AML-193 (cell line): Measurements from ENCODE around the gene NEDD9.
A peak's percentile ranks its signal among the peaks of the same experiment; 100 is the strongest.

Experiments used
- DNase-seq, 2 experiments: peaks; one replicate each; lab custom pipeline; 2025; lab: John Stamatoyannopoulos, UW

Gene NEDD9, protein sequence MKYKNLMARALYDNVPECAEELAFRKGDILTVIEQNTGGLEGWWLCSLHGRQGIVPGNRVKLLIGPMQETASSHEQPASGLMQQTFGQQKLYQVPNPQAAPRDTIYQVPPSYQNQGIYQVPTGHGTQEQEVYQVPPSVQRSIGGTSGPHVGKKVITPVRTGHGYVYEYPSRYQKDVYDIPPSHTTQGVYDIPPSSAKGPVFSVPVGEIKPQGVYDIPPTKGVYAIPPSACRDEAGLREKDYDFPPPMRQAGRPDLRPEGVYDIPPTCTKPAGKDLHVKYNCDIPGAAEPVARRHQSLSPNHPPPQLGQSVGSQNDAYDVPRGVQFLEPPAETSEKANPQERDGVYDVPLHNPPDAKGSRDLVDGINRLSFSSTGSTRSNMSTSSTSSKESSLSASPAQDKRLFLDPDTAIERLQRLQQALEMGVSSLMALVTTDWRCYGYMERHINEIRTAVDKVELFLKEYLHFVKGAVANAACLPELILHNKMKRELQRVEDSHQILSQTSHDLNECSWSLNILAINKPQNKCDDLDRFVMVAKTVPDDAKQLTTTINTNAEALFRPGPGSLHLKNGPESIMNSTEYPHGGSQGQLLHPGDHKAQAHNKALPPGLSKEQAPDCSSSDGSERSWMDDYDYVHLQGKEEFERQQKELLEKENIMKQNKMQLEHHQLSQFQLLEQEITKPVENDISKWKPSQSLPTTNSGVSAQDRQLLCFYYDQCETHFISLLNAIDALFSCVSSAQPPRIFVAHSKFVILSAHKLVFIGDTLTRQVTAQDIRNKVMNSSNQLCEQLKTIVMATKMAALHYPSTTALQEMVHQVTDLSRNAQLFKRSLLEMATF

DNA sequence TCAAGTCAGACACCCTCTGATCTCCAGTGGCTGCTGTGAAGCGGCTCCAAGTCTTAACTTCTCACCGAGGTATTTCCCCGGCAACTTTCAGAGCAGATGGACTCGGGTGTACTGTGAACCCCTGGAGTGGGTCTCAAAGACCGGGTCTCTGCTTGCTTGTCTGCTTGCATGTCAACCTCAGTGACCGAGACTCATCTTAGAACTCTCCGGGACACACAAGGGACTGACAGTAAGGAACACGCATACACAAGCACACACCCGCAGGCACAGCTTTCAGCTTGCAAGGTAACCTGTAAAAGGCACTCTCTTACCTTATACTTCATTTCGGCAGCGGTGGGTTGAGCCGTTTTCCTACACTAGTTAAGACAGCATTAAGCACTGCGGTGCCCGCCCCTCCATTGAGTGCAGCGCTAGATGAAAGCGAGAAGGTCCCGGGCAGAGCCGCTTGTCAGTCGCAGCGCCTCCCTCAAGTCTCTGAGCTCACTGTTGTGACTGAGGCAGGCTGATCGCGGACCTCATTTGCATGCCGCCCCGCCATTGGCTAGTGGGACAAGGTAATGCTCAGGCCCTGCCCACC lies at the start of gene NEDD9:
TSS of gene NEDD9 (minus strand) at position 476 of the 577 bp plus-strand sequence. CDS start at position 323, 153 bp downstream.
- peak; percentile 97 to 99 for DNase-seq

DNA sequence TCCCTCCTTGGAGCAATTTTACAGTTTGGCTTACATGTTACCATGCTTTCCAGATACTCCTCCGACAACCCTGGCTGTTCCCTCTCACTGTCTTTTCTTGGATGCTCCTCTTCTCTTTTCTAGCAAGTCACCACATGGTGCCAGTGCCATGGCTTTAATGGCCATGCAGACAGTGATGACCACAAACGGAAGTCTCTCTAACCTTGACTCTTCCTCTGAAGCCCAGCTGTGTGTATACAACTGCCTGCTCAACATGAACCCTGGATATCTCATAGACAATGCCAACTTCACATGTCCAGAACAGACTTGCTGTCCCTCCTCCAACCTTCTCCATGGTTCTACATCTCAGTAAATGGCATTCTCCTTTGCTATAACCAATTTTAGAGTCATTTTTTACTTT lies 49.8 kb upstream of the NEDD9 start:
- DNase-seq: no peak

DNA sequence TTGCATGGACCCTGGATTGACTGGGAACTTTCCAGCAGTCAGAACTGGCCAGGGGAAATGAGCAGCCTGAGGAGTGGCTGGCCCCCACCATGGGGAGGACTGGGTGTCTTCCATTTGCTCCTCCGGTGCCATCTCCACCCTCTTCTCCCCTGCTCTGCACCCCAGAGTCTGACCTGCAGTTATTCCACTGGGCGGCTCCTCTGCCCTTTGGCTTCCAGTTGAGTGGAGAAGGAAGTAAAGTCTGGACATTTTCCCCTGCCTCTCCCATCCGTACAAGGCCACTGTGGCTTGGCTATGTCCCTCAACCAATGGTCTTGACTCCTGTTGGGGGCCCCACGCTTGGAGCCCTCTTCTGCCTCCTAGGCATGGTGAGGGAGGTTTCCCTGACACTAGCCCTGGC lies 47.9 kb upstream of the NEDD9 start:
- no peak for DNase-seq

DNA sequence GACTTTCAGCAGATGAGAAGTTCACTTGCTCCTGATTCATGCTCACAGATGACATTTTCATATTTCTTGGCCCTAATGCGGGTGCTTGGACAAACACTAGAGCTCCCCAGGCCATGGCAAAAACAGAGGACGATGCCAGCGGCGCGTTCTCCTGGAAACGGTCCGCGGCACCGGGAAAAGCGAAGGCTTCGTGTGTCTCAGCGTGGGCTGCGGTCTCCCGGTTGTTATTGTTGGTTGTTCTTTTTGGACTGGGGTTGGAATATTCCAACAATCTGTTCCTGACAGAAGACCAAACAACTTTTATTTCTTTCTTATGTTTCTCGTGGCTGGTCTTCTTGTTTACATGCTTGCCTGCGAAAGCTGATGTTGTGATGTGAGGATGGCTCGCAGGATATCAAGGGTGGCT lies 46.8 kb upstream of the NEDD9 start:
- DNase-seq: no peak

DNA sequence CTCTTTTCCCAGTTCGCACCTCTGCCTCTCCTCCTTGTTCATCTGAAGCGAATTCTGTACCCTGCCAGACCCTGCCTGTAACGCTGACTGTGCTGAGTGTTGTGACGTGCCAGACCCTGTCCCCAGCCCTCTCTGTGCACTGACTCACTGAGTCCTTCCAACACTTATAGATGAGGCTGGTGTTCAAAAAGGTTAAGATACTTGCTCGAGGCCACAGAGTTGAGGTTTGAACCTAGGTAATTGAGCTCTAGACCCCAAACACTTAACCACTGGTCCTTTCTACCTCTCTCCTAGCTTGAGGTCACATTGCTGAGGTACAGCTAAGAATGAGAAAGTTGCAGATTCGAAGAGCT lies 45.7 kb upstream of the NEDD9 start:
- no peak for DNase-seq

DNA sequence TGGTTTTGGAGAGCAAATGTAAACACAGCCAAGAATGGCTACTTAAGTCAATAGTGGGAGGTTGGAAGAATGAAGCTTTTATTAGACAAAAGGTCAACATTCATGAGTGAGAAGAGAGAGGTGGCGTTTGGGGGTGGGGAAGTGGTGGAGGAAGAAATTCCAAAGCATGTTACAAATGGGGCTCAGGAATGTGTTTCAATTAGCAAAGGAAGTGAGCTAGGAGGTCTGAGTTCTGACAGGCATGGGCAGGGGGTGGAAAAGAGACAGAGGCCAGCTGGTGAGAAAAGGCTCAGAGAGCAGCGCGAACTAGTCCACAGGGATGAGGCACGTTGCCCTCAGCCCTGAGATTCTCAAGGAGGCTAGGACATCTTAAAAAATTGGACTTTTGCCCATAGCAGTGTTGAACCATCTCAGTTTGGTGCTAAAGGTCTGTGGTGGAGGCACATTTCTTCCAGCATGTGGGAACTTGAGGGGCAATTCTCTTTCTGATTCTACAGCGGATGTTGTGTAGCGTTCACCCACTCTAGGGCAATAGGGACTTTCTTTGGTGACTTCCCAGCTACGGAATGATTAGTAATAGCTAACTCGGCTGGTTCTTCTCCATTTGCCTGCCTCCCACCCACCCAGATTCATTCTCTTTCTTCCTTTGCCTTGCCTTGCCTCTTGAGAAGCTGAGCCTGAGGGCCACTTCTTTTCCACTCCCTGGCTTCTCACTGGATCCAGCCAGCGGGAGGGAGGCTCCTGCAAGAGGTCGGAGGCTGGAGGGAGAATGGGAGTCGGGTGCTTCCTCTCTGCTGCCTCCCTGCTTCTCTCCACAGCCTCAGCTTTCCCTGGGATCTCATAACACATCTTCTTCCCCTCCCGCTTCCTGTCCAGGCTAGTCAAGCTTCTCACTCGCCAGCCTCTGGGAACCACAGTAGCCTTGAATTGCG lies 45.1 kb upstream of the NEDD9 start:
- no peak for DNase-seq

DNA sequence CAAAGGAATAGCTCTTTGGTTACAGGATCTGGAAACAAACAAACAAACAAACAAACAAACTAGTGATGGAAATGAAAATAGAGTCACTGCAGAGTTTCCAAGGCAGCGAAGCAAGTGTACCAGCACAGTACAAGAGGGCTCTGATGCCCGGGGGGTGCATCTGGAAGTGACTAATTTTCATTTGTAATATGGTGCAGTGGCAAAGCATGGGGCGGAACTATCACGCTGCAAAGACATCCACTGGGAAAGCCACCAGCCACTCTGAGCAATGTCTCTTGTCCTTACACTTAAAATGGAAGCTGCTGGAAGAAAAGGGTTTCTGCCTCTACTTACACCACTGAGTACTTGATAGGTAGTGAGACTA lies 44.4 kb upstream of the NEDD9 start:
- DNase-seq: no peak

DNA sequence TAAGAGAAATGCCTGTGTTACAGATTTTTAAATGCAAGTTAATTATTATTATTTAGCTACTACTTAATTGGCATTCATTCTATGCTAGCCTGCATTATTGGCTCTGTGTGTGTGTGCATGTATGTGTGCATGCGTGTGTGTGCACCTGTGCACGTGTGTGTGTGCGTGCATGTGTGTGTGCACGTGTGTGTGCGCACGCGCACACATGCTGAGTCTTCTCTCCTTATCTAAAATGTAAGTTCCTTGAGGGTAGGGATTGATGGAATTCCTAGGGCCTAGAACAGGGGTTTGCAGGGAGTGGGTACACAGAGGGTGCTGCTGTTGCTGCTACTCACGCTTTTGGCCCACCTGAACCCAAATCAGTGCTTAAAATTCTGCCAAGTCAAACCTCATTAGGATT lies 43.8 kb upstream of the NEDD9 start:
- DNase-seq: no peak

DNA sequence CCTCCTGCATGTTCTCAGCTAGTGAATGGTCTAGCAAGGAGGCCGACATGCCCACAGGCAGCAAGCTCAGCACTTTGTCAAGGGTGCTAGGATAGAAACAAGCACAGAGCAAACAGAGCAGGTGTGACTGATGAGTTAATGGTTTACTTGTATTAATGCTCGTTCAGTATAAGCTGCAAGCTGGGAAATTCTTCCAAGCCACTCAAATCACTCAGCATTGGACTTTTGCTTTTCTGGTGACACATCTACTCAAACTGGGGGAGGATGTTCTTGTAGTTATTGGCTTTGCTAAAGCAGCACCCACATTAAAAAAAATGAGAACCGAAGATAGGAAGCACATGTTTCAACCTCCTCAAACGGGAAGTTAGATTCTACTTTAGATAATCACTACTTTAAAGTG lies 43.1 kb upstream of the NEDD9 start:
- DNase-seq: peak; percentile 54 to 69

DNA sequence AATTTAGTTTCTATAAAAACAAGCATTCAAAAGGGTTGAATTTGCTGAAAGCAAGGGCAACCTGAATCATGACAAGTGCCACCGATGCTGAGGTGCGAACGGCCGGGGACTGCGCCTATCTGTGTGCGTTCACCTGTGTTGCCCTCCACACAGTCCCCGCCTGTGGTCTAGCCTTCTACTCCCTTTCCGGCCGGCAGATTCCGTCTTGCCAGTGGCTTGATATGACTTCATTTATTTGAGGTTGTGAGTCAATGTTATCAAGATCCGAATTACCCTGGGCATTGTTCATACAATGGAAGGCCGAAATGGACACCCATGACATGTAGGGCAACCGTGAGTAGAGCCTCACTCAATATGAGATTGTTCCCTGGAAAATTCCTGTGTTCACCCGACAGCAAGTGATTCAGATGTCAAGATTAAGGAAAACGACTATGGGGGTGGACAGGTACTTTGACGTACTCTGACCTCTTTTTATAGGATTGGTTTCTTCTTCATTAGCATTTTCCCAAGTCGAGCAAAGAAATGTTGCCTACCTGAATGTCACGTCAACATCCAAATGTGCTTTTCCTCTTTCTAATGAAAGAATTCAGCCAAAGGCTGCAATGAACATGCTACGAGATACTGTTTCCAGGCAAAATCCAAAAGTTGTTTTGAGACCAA lies 41.1 kb upstream of the NEDD9 start:
- DNase-seq: no peak

DNA sequence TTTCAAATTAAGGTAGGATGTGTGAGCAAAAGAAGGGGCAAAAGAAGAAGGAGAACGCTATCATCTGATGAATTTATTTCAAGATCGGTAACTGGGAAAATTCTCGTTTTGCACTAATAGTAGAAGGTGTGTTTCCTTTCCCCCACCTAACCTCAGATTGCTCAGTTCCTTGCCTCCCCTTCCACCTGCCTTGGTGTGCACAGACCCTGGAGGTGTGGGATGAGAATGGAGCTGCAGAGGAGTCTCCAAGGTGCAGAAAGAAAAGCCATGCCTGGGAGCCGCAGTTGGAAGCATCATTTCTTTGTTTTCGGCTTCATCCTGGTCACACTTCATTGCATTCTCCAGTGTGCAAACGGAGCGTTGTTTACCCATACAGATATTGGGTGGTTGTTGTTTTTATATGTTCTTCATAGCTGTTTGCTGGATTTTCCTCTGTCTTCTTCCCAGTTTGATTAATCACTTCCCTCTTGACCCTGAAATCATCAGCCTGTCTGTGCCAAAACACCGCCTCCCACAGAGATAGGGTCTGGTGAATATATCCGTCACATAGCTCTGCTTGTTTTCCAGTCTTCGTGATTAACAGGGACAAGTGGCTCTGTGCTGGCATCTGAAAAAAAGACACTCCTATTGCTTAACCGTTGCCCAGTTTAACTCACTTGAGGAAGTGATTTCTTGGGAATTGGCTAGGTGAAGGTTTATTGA lies 40.2 kb upstream of the NEDD9 start:
- no peak for DNase-seq

DNA sequence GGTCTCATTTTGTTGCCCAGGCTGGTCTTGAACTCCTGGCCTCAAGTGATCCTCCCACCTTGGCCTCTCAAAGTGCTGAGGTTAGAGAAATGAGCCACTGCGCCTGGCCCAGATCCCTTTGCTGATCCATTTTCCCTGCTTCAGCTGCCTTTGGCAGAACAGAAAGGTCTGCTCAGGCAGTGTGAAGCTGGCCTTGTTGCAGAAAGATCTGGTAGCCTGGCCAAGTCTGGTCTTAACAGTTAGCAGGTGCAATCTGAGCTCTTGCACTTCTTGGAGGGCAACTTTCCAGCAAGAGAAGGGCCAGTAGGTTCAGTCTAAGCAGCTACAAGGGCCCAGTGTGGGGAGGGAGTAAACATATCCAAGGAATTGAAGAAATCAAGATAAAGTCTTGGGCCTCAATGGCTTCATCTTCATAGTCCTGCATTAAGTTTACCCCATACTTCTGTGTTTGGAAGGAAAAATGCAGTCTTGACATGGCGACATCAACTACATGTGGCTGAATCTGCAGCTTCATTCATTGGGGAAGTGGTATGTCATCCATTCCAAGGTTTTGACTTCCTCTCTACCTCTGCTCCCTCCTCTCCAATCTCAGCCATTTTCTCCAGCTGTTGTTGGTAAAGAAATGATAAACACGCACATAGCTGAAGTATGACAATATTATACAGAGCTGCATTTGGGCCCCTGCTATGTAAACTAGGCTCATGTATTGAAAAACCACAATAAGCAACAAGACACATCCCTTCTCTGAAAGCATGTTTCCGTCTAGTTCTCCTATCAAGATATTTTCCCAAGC lies 39.0 kb upstream of the NEDD9 start:
- DNase-seq: no peak

DNA sequence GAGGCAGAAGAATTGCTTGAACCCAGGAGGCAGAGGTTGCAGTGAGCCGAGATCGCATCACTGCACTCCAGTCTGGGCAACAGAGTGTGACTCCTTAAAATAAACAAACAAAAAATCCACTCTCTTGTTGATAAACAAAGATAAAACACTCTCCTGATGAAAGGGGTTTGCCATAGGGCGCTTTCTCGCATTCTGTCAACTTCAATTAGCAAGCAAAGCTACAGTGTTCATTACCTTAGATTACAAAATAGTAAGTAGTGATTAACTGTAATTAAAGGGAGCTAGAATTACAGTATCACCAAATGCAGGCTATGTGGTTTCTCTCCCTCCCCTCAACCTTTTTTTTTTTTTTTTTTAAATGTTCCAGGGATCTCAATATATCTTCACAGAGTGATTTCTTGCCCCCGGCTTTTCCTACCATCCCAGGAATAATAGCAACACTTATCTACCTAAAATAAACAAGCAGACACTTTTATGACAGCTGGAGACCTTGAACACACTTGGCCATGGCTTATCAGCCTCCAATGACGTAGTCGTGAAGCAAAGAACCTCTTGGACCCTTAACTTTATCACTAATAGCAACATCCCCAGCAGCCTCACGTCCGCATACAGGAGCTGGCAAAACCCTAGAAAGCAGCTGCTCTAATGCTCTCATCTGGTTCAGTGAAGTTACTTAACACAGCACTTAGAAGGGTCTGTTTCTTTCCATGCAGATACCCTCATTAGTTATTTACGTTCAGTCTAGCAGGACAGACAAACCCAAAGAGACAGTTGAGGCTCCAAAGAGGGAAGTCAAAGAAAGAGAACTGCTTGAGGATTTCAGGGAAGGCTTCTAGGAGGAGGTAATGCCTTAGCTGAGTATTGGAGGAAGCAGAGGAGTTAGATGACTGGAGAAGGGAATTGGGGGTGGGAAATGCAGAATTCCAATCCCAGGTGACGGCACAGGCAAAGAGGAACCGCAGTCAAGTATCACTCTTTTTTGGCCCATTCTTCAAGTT lies 37.9 kb upstream of the NEDD9 start:
- DNase-seq: no peak

DNA sequence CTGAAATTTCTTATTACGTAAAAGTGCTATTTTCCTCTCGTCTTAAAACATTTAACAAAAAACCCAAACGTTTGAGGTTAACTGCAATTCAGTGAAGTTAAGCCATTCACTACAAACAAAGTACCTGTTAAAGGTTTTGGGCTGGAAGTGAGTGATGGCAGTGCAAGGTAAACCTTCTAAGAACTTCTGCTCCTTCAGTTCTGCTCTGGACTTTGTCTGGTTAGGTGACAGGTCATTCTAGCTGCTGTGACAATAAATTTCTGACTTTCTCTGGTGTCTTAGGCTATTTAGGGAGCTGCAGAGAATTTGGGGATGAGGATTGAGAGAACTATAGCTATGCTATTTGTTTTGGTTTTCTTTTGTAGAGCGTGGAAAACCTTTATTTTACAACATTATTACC lies 36.5 kb upstream of the NEDD9 start:
- DNase-seq: no peak

DNA sequence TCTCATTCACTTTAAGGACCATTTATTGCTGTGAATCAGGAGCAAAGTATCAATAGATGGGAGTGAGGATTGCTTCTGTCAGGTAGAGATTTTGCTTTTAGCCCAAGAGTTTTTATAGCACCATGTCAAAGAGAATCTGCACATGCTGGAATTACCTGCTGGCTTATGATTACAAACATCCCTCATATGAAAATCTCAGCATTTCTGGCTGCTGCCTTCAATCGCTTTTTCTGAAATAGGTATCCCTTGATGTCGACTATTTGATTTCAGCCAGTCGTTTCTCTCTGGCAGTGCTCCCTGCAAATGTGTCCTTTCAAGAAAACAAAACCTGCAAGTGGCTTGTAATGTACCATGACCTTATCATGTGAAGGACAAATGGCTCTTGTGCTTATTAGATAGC lies 34.5 kb upstream of the NEDD9 start:
- no peak for DNase-seq

DNA sequence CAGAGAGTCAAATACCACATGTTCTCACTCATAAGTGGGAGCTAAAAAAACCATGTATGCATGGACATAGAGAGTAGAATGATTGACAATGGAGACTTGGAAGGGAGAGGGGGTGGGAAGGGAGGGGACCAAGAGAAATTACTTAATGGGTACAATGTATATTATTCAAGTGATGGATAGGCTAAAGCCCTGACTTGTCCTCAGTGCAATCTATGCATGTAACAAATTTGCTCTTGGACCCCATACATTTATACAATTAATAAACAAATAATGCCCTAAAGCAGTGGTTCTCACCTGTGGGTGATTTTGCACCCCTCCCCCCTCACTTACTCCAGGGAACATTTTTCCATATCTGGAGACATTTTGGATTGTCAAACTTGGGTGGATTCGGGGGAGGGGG lies 33.5 kb upstream of the NEDD9 start:
- no peak for DNase-seq

DNA sequence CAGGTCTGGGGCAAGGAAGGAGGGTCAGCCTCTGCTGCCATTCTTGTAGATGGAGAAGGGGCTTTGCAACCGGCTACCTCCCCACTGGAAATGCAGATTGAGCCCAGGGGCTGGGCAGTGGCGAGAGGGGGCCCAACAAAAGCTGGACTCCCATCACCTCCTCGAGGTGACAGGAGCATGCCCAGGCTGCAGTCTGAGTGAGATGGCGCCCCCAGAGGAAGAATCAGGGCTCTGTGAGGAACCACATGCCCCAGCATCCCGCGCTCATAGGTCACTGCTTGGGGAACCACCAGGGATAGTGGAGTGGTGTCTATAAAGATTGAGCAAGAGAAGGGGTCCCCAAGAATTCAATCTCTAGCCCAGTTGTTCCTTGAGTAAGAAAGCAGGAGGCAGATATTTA lies 31.6 kb upstream of the NEDD9 start:
- DNase-seq: no peak

DNA sequence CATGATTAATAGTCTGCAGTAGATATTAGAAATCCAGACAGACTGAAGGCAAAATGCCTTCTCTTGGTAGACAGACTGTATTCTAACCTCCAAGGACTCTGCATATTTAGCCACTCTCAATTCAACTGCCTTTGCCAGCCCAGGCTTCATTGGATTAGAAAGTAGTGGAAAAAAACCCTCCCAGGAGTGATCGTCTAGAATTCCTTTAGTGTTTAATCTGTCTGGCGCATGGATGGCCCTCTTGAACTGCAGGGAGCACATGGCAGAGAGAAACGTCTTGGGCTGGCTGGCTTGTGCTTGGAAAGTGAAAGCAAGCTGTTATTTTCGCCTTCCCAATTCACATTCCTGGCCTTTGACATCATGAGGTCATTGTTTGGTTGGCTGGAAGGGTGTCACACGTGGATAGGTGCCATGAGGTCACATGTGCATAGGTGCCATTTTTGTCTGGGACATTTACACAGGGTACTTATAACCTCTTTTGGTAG lies 30.9 kb upstream of the NEDD9 start:
- no peak for DNase-seq

DNA sequence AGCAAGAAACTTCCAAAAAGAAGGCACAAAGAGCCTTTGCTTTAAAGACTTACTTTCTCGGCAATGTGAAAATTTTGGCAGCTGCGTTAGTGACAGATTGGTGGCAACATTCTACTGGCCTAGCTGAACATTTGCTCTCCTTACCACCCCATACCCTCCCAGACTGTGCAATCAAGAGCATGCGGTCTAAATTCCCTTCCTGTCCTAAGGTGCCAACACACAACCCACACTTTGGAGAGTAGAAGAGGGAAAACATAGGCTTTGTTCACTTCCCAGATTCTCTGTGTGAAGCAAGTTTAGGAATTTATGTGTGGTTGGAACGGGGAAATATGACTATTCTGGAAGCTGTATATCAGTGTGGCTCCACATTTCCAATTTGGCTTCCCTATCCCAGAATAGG lies 29.8 kb upstream of the NEDD9 start:
- DNase-seq: no peak
